MCF 10A (cell line): Measurements from ENCODE around the gene BNIP2. TPM values are rescaled to one million over a fixed set of nuclear protein-coding genes. Genes with fewer than 3 reads are reported as not detected.

ENCODE experiments used
- Bru-seq: library from RNA; stranded (reverse); fragments of 400-500 nt; gene quantifications from one replicate; lab custom pipeline; 2021; lab: Mats Ljungman, UMichigan
- BruChase-seq, 2 experiments: library from RNA; stranded (reverse); fragments of 400-500 nt; gene quantifications; one replicate each; lab custom pipeline; 2021; lab: Mats Ljungman, UMichigan
- BruUV-seq: library from RNA; stranded (reverse); fragments of 400-500 nt; replicated peaks from 2 replicates; lab custom pipeline; 2021; lab: Mats Ljungman, UMichigan
- CTCF ChIA-PET: fragments of 300-600 bp; sonication (Branson Sonifier 250); formaldehyde crosslinking; extraction: SDS; loops from one replicate; lab custom pipeline; 2021; ENCODE audit warnings: antibody characterized with exemption, inconsistent platforms; lab: Yijun Ruan, JAX
- POLR2A ChIA-PET: fragments of 300-600, 350-650 bp; sonication (Branson Sonifier 250); formaldehyde crosslinking; extraction: SDS; loops from one replicate; lab custom pipeline; 2020; ENCODE audit warnings: antibody characterized with exemption, inconsistent platforms; lab: Yijun Ruan, JAX
- DNase-seq: peaks from one replicate; pipeline ENCODE4 v3.0.0-alpha.2; 2018; ENCODE audit not compliant: unreplicated experiment
- H3K27ac Mint-ChIP-seq: one replicate; pipeline ENCODE4 v1.8.0; 2022; ENCODE audit warnings: mild to moderate bottlenecking, low read depth, mixed read lengths; ENCODE audit not compliant: unreplicated experiment
- H3K27me3 Mint-ChIP-seq: one replicate; pipeline ENCODE4 v1.8.0; 2022; ENCODE audit warnings: mixed read lengths; ENCODE audit not compliant: insufficient read depth, unreplicated experiment
- H3K36me3 Mint-ChIP-seq: one replicate; pipeline ENCODE4 v1.8.0; 2022; ENCODE audit warnings: mild to moderate bottlenecking, moderate library complexity, mixed read lengths; ENCODE audit not compliant: insufficient read depth, unreplicated experiment
- H3K4me1 Mint-ChIP-seq: one replicate; pipeline ENCODE4 v1.8.0; 2022; ENCODE audit warnings: mixed read lengths; ENCODE audit not compliant: insufficient read depth, unreplicated experiment
- H3K4me3 Mint-ChIP-seq: one replicate; pipeline ENCODE4 v1.8.0; 2022; ENCODE audit warnings: mild to moderate bottlenecking, moderate library complexity, mixed read lengths; ENCODE audit not compliant: unreplicated experiment
- H3K9me3 Mint-ChIP-seq: one replicate; pipeline ENCODE4 v1.8.0; 2022; ENCODE audit warnings: mixed read lengths; ENCODE audit not compliant: unreplicated experiment
- CTCF ChIP-seq: fragments of 200-600 bp; IDR thresholded peaks from one replicate; pipeline ENCODE4 v1.8.0; 2022; ENCODE audit warnings: antibody characterized with exemption, mild to moderate bottlenecking; ENCODE audit not compliant: unreplicated experiment
- intact Hi-C: fragments of 100-400 bp; cut with micrococcal nuclease; formaldehyde crosslinking; loops from 2 replicates; pipeline ENCODE4 v1.14.1; 2022
- long read RNA-seq: library from polyadenylated mRNA; stranded (forward); transcript quantifications from one replicate; pipeline ENCODE4 v2.0.0, GENCODE V29; 2022
- total RNA-seq: library from RNA; stranded (reverse); gene quantifications from 2 replicates; pipeline ENCODE4 v1.2.3, GENCODE V29; 2022

Gene BNIP2, protein sequence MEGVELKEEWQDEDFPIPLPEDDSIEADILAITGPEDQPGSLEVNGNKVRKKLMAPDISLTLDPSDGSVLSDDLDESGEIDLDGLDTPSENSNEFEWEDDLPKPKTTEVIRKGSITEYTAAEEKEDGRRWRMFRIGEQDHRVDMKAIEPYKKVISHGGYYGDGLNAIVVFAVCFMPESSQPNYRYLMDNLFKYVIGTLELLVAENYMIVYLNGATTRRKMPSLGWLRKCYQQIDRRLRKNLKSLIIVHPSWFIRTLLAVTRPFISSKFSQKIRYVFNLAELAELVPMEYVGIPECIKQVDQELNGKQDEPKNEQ
- total RNA-seq (80.7 and 91.5 TPM in 2 replicates), Bru-seq, nascent RNA (percentile 96 among the genes with signal in this experiment), BruChase-seq, experiment 1, labeled RNA remaining after a 6-hour chase (percentile 99 among the genes with signal in this experiment), BruChase-seq, experiment 2, labeled RNA remaining after a 2-hour chase (percentile 98 among the genes with signal in this experiment)
- long read RNA-seq, full-length matches to known transcripts: 175 of 236 reads
- long read RNA-seq, partial matches to known transcripts: 8 of 236 reads
- long read RNA-seq, other reads (novel, unspliced or antisense): 53 of 236 reads

GRCh38 chr15:59688782-59689625 is at the start of gene BNIP2:
Gene BNIP2 (minus strand): TSS chr15:59689320. CDS start chr15:59682457, 6,863 bp downstream.
- Mint-ChIP-seq H3K27me3 (no peaks in the 10 kb centered on the region), H3K9me3 (no peaks in the 10 kb centered on the region), H3K36me3 (peaks cover 9% of the 10 kb centered on the region), H3K27ac (peak within 1 kb of the TSS; percentile 98), H3K4me1 (peaks cover 18% of the 10 kb centered on the region), H3K4me3 (peak within 1 kb of the TSS; percentile 86)
- intact Hi-C loops: no loop called here
- DNase-seq: peak; percentile 96
- no TSS peak for BruUV-seq
- ChIA-PET CTCF (interaction anchor here (0.6 to 4.5 kb wide), 3 partner anchors 383 to 741 kb away, joined by 3 to 57 read pairs (median 5); no protein-coding TSS in a partner anchor), POLR2A (interaction anchor here (0.5 to 4.5 kb wide), 37 partner anchors 8 to 918 kb away, joined by 3 to 26 read pairs (median 4); partner anchors contain the start of genes GTF2A2 and MINDY2)
- no peak for TF ChIP-seq CTCF

GRCh38 chr15:59738676-59739075 is 49.6 kb upstream of the BNIP2 start:
- H3K9me3 Mint-ChIP-seq: peaks cover 2% of the 10 kb centered on the region
- H3K4me3 Mint-ChIP-seq: no peak overlapping the region
- TF ChIP-seq CTCF: no peak
- DNase-seq: no peak
- no peaks in the 10 kb centered on the region for H3K4me1 Mint-ChIP-seq
- no peaks in the 10 kb centered on the region for H3K36me3 Mint-ChIP-seq
- POLR2A ChIA-PET: interaction anchor here (0.6 to 1.0 kb wide), 2 partner anchors 15 to 60 kb away, joined by 3 to 4 read pairs; no protein-coding TSS in a partner anchor
- no peak overlapping the region for H3K27ac Mint-ChIP-seq
- no peaks in the 10 kb centered on the region for H3K27me3 Mint-ChIP-seq
- intact Hi-C loops: no loop called here
- CTCF ChIA-PET: interaction anchor here (0.8 to 2.3 kb wide), 4 partner anchors 13 to 606 kb away, joined by 3 to 16 read pairs (median 3); no protein-coding TSS in a partner anchor
- no TSS peak for BruUV-seq

GRCh38 chr15:59736181-59736580 is 47.1 kb upstream of the BNIP2 start:
- POLR2A ChIA-PET: interaction anchor here (0.6 kb wide), 1 partner anchor 835 kb away, joined by 4 read pairs; no protein-coding TSS in a partner anchor
- Mint-ChIP-seq H3K36me3 (no peaks in the 10 kb centered on the region), H3K27ac (no peak overlapping the region), H3K4me1 (no peaks in the 10 kb centered on the region), H3K4me3 (no peak overlapping the region), H3K9me3 (no peaks in the 10 kb centered on the region), H3K27me3 (no peaks in the 10 kb centered on the region)
- TF ChIP-seq CTCF: no peak
- no peak for DNase-seq
- CTCF ChIA-PET: interaction anchor here (2.6 kb wide), 1 partner anchor 12 kb away, joined by 15 read pairs; no protein-coding TSS in a partner anchor
- intact Hi-C loops: no loop called here
- BruUV-seq: no TSS peak
